A549 (cell line): Measurements from ENCODE around the gene MYH9.

ENCODE experiments used
- CEBPB ChIP-seq, 2 experiments: fragments of >200 bp in 1 of 2; sonication (Bioruptor Twin) in 1 of 2; formaldehyde crosslinking in 1 of 2; IDR thresholded peaks; 2 replicates each; pipeline ENCODE4 v1.6.1; 2012 to 2016
- CTCF ChIP-seq: fragments of >200 bp; sonication (Bioruptor Twin); formaldehyde crosslinking; IDR thresholded peaks from 3 replicates; pipeline ENCODE4 v1.5.1; 2016
- HOXB5 ChIP-seq: fragments of 250-450 bp; sonication (Bioruptor Pico); IDR thresholded peaks from 2 replicates; pipeline ENCODE4 v1.5.0; 2020; ENCODE audit warnings: mild to moderate bottlenecking, moderate library complexity
- POLR2A ChIP-seq: IDR thresholded peaks from 2 replicates; pipeline ENCODE4 v1.6.1; 2012; ENCODE audit warnings: mild to moderate bottlenecking, low read length
- RNF2 ChIP-seq: fragments of 200-600 bp; sonication (generic); IDR thresholded peaks from 2 replicates; pipeline ENCODE4 v1.6.1; 2016; ENCODE audit warnings: low read depth, mild to moderate bottlenecking, antibody characterized with exemption, moderate library complexity, borderline replicate concordance
- SMC3 ChIP-seq: fragments of >200 bp; sonication (Bioruptor Twin); formaldehyde crosslinking; IDR thresholded peaks from 3 replicates; pipeline ENCODE4 v1.6.1; 2018; ENCODE audit warnings: inconsistent platforms
- TF ChIP-seq, protein P1 (sequence below): fragments of 450-650 bp; IDR thresholded peaks from 2 replicates; pipeline ENCODE4 v1.6.1; 2014; ENCODE audit warnings: antibody characterized with exemption

- TF ChIP-seq, protein P1, sequence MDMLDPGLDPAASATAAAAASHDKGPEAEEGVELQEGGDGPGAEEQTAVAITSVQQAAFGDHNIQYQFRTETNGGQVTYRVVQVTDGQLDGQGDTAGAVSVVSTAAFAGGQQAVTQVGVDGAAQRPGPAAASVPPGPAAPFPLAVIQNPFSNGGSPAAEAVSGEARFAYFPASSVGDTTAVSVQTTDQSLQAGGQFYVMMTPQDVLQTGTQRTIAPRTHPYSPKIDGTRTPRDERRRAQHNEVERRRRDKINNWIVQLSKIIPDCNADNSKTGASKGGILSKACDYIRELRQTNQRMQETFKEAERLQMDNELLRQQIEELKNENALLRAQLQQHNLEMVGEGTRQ, result 0 out of 2 replicates have a peak, but pooled peaks have one; percentile 19
- no peak for TF ChIP-seq SMC3
- no peak for TF ChIP-seq CEBPB (IDR thresholded peaks at IDR 0.05)
- TF ChIP-seq POLR2A, result no peak
- TF ChIP-seq CTCF, result no peak
- TF ChIP-seq RNF2, result no peak
- TF ChIP-seq HOXB5 (CRISPR knock-in tag), result no peak
Measured at GRCh38 chr22:36419177-36419911, 31.6 kb upstream of the MYH9 start.
